Trophoblast cell (in vitro differentiated cells and primary cell): Measurements from ENCODE around the gene NT5DC1.
A peak's percentile ranks its signal among the peaks of the same experiment; 100 is the strongest.

Experiments used
- DNase-seq, 2 donors: peaks; one replicate each; pipeline ENCODE4 v3.0.0-alpha.2; 2016
- H2AFZ ChIP-seq: 2 replicates; pipeline ENCODE4 v1.6.1; 2013; ENCODE audit warnings: low read length, moderate library complexity, mild to moderate bottlenecking; ENCODE audit not compliant: insufficient read depth, poor library complexity
- H2AK5ac ChIP-seq: 2 replicates; pipeline ENCODE4 v1.6.1; 2013; ENCODE audit warnings: mild to moderate bottlenecking, low read length
- H2BK120ac ChIP-seq: 2 replicates; pipeline ENCODE4 v1.6.1; 2013; ENCODE audit warnings: low read length, mild to moderate bottlenecking, moderate library complexity; ENCODE audit not compliant: insufficient read depth, poor library complexity
- H2BK12ac ChIP-seq: 2 replicates; pipeline ENCODE4 v1.6.1; 2013; ENCODE audit warnings: mild to moderate bottlenecking, low read length, moderate library complexity
- H2BK5ac ChIP-seq: 2 replicates; pipeline ENCODE4 v1.6.1; 2013; ENCODE audit warnings: low read length, low read depth, moderate library complexity, mild to moderate bottlenecking; ENCODE audit not compliant: poor library complexity
- H3K14ac ChIP-seq: 2 replicates; pipeline ENCODE4 v1.6.1; 2013; ENCODE audit warnings: mild to moderate bottlenecking, low read length
- H3K18ac ChIP-seq: 2 replicates; pipeline ENCODE4 v1.6.1; 2013; ENCODE audit warnings: mild to moderate bottlenecking, low read length
- H3K23ac ChIP-seq: 2 replicates; pipeline ENCODE4 v1.6.1; 2013; ENCODE audit warnings: low read length
- H3K27ac ChIP-seq: 2 replicates; pipeline ENCODE4 v1.5.1; 2013; ENCODE audit warnings: low read depth, mild to moderate bottlenecking, inconsistent platforms, low read length, moderate library complexity
- H3K27me3 ChIP-seq: 2 replicates; pipeline ENCODE4 v1.6.1; 2013; ENCODE audit warnings: inconsistent platforms, mild to moderate bottlenecking, low read length, moderate library complexity; ENCODE audit not compliant: insufficient read depth
- H3K36me3 ChIP-seq, 2 experiments: 1 replicate in 1 of 2; 2 replicates in 1 of 2; pipeline ENCODE4 v1.6.1; 2013; ENCODE audit warnings: low read length in 2 of 2, mild to moderate bottlenecking in 2 of 2, moderate library complexity in 1 of 2; ENCODE audit not compliant: insufficient read depth in 2 of 2, control insufficient read depth in 1 of 2
- H3K4ac ChIP-seq: 2 replicates; pipeline ENCODE4 v1.6.1; 2013; ENCODE audit warnings: low read depth, mild to moderate bottlenecking, low read length, moderate library complexity
- H3K4me1 ChIP-seq, 2 experiments: 1 replicate in 1 of 2; 2 replicates in 1 of 2; pipeline ENCODE4 v1.6.1; 2013; ENCODE audit warnings: low read length in 2 of 2, mild to moderate bottlenecking in 2 of 2, moderate library complexity in 1 of 2; ENCODE audit not compliant: insufficient read depth in 2 of 2, control insufficient read depth in 1 of 2
- H3K4me2 ChIP-seq: 2 replicates; pipeline ENCODE4 v1.6.1; 2013; ENCODE audit warnings: inconsistent platforms, mild to moderate bottlenecking, low read length, moderate library complexity
- H3K4me3 ChIP-seq: 2 replicates; pipeline ENCODE4 v1.5.1; 2013; ENCODE audit warnings: mild to moderate bottlenecking, low read depth, low read length, inconsistent platforms
- H3K79me1 ChIP-seq: one replicate; pipeline ENCODE4 v1.6.1; 2013; ENCODE audit warnings: low read length
- H3K79me2 ChIP-seq: 2 replicates; pipeline ENCODE4 v1.6.1; 2013; ENCODE audit warnings: low read length, mild to moderate bottlenecking; ENCODE audit not compliant: control insufficient read depth, insufficient read depth, poor library complexity
- H3K9ac ChIP-seq: 2 replicates; pipeline ENCODE4 v1.6.1; 2013; ENCODE audit warnings: mild to moderate bottlenecking, low read length
- H3K9me3 ChIP-seq: 2 replicates; pipeline ENCODE4 v1.6.1; 2013; ENCODE audit warnings: low read depth, mild to moderate bottlenecking, control low read depth, inconsistent platforms, low read length; ENCODE audit not compliant: insufficient read depth
- H4K12ac ChIP-seq: 2 replicates; pipeline ENCODE4 v1.6.1; 2013; ENCODE audit warnings: low read depth, mild to moderate bottlenecking, low read length, moderate library complexity
- H4K8ac ChIP-seq: 2 replicates; pipeline ENCODE4 v1.6.1; 2013; ENCODE audit warnings: low read depth, mild to moderate bottlenecking, low read length, moderate library complexity
- H4K91ac ChIP-seq: one replicate; pipeline ENCODE4 v1.6.1; 2013; ENCODE audit warnings: low read depth, mild to moderate bottlenecking, low read length, moderate library complexity
- WGBS: extraction: QIAGEN DNeasy Blood & Tissue Kit; methylation state at CpG from one replicate; pipeline ENCODE4 v1.1.7; 2013; ENCODE audit warnings: missing lambda C conversion rate; ENCODE audit not compliant: insufficient read length, insufficient coverage; ENCODE audit errors: extremely low coverage; 5-methylcytosine and 5-hydroxymethylcytosine counted together

The NT5DC1 gene

GRCh38 chr6:116206231-116206903 is 105.7 kb downstream of the NT5DC1 start:
- H3K4me2 ChIP-seq, result no peak overlapping the region

DNA sequence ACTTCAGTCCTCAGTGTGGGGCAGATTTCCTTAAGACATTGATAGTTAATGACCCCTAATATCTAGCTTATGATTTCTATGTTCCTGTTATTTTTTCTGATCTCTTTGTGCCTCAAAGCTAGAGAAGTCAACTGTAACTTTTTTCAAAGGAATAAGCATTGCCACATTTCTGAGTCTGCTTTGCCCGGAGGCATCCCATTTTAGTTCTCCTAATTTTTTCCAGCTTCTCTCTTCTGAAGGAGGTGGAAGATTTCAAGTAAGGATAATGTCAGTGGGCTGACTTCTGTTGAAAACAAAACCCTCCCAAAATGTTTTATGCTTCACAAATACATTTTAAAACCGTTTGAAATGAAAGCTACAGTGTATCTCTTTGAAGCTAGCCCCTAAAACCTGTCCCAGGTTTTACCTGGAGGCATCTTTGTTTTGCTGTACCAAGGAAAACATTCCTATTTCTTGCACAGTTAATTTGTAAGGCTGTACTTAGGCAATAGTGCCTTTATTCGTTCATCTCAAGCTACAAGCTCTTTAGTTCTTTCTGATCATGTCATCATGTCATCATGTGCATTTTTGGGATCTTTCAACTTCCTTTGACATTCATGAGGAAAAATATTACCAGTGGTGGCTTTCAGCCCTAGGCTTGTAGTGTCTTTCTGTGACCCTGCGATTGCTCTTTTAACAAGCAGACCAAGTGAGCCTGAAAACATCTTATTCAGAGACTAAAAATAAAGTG is 107.6 kb downstream of the NT5DC1 start:
- Histone ChIP-seq H3K27ac (no peak overlapping the region), H2BK12ac (no peak overlapping the region), H2AFZ (no peak overlapping the region), H4K12ac (no peak overlapping the region), H3K18ac (no peak overlapping the region), H3K79me2 (no peaks in the 10 kb centered on the region), H3K14ac (no peak overlapping the region), H4K8ac (no peak overlapping the region), H3K36me3 (no peaks in the 10 kb centered on the region), H3K4me2 (no peak overlapping the region), H3K4ac (no peak overlapping the region), H3K4me3 (no peak overlapping the region), H4K91ac (no peak overlapping the region), H3K9ac (no peak overlapping the region), H2AK5ac (no peak overlapping the region), H3K9me3 (no peaks in the 10 kb centered on the region), H3K4me1 (no peaks in the 10 kb centered on the region), H2BK120ac (no peak overlapping the region), H3K23ac (no peak overlapping the region), H3K79me1 (no peaks in the 10 kb centered on the region), H2BK5ac (no peak overlapping the region), H3K27me3 (no peaks in the 10 kb centered on the region)
- DNase-seq, result peak; percentile 37 to 92
- no CpG with 5 or more reads among the region's 4 CpGs for WGBS

More at GRCh38 chr6:116206231-116206903, 105.7 kb downstream of the NT5DC1 start:
- no peaks in the 10 kb centered on the region for H3K79me1 ChIP-seq
- H3K4me1 ChIP-seq, result no peaks in the 10 kb centered on the region
- H3K4ac ChIP-seq, result no peak overlapping the region
- no peak overlapping the region for H4K12ac ChIP-seq
- no peak overlapping the region for H3K4me3 ChIP-seq
- no peak overlapping the region for H2BK120ac ChIP-seq
- WGBS, result no CpG with 5 or more reads among the region's 1 CpG
- no peak overlapping the region for H3K14ac ChIP-seq
- no peak for DNase-seq
- no peak overlapping the region for H2BK5ac ChIP-seq
- no peak overlapping the region for H4K8ac ChIP-seq
- H4K91ac ChIP-seq, result no peak overlapping the region
- no peak overlapping the region for H2AK5ac ChIP-seq
- no peak overlapping the region for H2AFZ ChIP-seq
- H3K9ac ChIP-seq, result no peak overlapping the region
- no peak overlapping the region for H3K27ac ChIP-seq
- H3K79me2 ChIP-seq, result no peaks in the 10 kb centered on the region
- H3K27me3 ChIP-seq, result no peaks in the 10 kb centered on the region
- no peak overlapping the region for H2BK12ac ChIP-seq
- no peaks in the 10 kb centered on the region for H3K9me3 ChIP-seq
- H3K36me3 ChIP-seq, result no peaks in the 10 kb centered on the region
- no peak overlapping the region for H3K23ac ChIP-seq
- H3K18ac ChIP-seq, result no peak overlapping the region

DNA sequence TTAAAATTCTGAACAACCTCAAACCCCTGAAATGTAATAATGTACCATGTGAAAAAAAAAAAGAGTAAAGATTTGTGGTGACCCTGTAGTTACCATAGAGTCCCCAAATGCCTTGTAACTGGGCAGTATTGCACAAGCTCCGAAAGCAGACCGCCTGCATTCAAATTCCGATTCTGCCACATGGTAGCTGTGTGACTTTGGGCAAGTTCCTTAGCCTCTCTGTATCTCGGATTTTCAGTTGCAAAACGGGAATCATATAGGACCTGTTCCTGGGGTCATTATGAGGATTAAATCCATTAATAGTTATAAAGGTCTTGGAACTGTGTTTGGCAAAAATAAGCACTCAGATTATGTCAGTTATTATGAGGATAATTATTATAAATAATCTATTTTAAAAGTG is 109.7 kb downstream of the NT5DC1 start:
- H3K27me3 ChIP-seq, result no peaks in the 10 kb centered on the region
- WGBS, result no CpG with 5 or more reads among the region's 5 CpGs
- H2AK5ac ChIP-seq, result no peak overlapping the region
- H3K9ac ChIP-seq, result no peak overlapping the region
- H3K4me3 ChIP-seq, result no peak overlapping the region
- DNase-seq, result peak; percentile 30 to 69
- no peaks in the 10 kb centered on the region for H3K36me3 ChIP-seq
- H3K18ac ChIP-seq, result no peak overlapping the region
- H3K9me3 ChIP-seq, result no peaks in the 10 kb centered on the region
- no peak overlapping the region for H3K4me2 ChIP-seq
- H2BK120ac ChIP-seq, result no peak overlapping the region
- no peak overlapping the region for H3K23ac ChIP-seq
- H3K4me1 ChIP-seq, result no peaks in the 10 kb centered on the region
- H4K12ac ChIP-seq, result no peak overlapping the region
- no peaks in the 10 kb centered on the region for H3K79me2 ChIP-seq
- H2BK12ac ChIP-seq, result no peak overlapping the region
- H4K8ac ChIP-seq, result no peak overlapping the region
- no peak overlapping the region for H2AFZ ChIP-seq
- H3K4ac ChIP-seq, result no peak overlapping the region
- H3K27ac ChIP-seq, result no peak overlapping the region
- no peak overlapping the region for H4K91ac ChIP-seq
- H2BK5ac ChIP-seq, result no peak overlapping the region
- no peaks in the 10 kb centered on the region for H3K79me1 ChIP-seq
- H3K14ac ChIP-seq, result no peak overlapping the region

DNA sequence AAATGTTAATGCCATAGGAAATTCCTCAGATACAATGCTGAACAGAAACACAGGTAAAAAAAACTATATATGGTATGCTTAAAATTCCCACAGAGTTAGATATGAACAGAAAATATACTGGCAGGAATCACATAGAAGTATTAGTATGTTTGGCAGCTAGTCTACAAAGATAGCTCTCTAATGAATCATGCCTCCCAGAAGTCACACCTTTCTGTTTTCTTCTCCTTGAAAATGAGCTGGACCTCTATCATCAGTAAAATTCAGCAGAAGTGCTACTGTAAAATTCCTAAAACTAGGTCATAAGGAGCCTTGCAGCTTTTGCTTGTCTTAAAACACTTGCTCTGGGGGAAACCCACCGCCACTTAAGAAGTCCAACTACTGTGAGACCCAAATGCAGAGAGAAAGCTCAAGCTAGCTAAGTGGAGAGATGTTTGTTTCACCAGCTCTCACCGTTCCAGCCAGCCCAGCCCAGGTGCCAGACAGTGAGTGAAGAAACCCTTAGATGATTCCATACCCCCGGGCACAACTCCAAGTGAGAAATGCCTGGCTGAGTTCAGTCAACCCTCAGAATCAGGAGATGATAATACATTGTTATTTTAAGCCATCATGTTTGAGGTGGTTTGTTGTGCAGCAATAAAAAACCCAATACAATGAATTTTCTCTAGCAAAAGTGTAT is 110.2 kb downstream of the NT5DC1 start:
- Histone ChIP-seq H3K4ac (no peak overlapping the region), H3K14ac (no peak overlapping the region), H3K27me3 (no peaks in the 10 kb centered on the region), H4K91ac (no peak overlapping the region), H3K23ac (no peak overlapping the region), H3K4me1 (no peaks in the 10 kb centered on the region), H3K27ac (no peak overlapping the region), H2BK5ac (no peak overlapping the region), H2AK5ac (no peak overlapping the region), H3K79me2 (no peaks in the 10 kb centered on the region), H3K79me1 (no peaks in the 10 kb centered on the region), H2BK120ac (no peak overlapping the region), H2BK12ac (no peak overlapping the region), H2AFZ (no peak overlapping the region), H3K4me3 (no peak overlapping the region), H3K4me2 (no peak overlapping the region), H3K9ac (no peak overlapping the region), H4K8ac (no peak overlapping the region), H3K36me3 (no peaks in the 10 kb centered on the region), H4K12ac (no peak overlapping the region), H3K18ac (no peak overlapping the region), H3K9me3 (no peaks in the 10 kb centered on the region)
- WGBS, result no CpG with 5 or more reads among the region's 3 CpGs
- peak; percentile 86 to 95 for DNase-seq
